ENCODE measurements around the gene RAVER2. TPM values are rescaled to one million over a fixed set of nuclear protein-coding genes. Genes with fewer than 3 reads are reported as not detected.

The RAVER2 gene
- total and polyA plus RNA-seq, 10 of the 15 experiments (the other 5 are each of a cell fraction or from before 2014, with no cell fraction given) = 0.09 to 0.59 (median 0.41) TPM; not detected in 2

DNA sequence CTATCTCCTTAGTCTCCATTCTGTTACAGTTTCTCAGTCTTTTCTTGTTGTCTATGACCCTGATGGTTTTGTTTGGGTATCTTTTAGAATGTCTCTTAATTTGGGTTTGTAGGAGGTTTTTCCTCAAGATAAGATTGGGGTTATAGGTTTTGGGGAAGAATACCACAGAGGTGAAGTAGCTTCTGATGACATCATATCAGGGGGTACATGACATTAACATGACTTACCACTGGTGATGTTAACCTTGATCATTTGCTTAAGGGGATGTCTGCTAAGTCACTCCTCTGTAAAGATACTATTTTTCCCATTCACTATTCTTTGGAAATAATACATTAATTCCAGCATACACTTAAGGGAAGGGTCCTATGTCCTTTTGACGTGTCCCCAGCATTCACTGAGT is 11.9 kb downstream of the RAVER2 start:
- no peaks in the 10 kb centered on the region for H3K9me3 ChIP-seq (replicated peaks; ENCODE audit: control insufficient read depth, insufficient read depth, low read length)
- no peak for TF ChIP-seq CBX5 (IDR thresholded peaks at IDR 0.05; ENCODE audit: low read depth)
- no peak for TF ChIP-seq ZSCAN29 (IDR thresholded peaks at IDR 0.05)
- no peak for TF ChIP-seq RFX5 (IDR thresholded peaks at IDR 0.05; ENCODE audit: low read depth, low read length)
- no peak for TF ChIP-seq DPF2 (IDR thresholded peaks at IDR 0.05)
- no peak overlapping the region for H3K27ac ChIP-seq (ENCODE audit: control insufficient read depth, insufficient read depth)
- ChIA-PET POLR2A (no interaction called here), CTCF (no interaction called here), SMC1A (ENCODE audit: uncharacterized antibody, unreplicated experiment) (no interaction called here), RAD21 (ENCODE audit: unreplicated experiment) (no interaction called here)
- H2AFZ ChIP-seq (ENCODE audit: control insufficient read depth, low read depth, low read length) = no peak overlapping the region
- ATAC-seq = no peak
- no peaks in the 10 kb centered on the region for H3K4me1 ChIP-seq (ENCODE audit: control insufficient read depth, insufficient read depth, low read length)
- no peaks in the 10 kb centered on the region for H3K79me2 ChIP-seq (ENCODE audit: control insufficient read depth, insufficient read depth, low read length)
- no peak for FAIRE-seq
- no peaks in the 10 kb centered on the region for H4K20me1 ChIP-seq (ENCODE audit: control insufficient read depth, insufficient read depth)
- no peaks in the 10 kb centered on the region for H3K27me3 ChIP-seq (replicated peaks in 1 of 2; ENCODE audit: control insufficient read depth in 2 of 2, insufficient read depth in 2 of 2, low read length in 1 of 2)
- BruUV-seq (replicated peaks) = no TSS peak
- no peak overlapping the region for H3K9ac ChIP-seq (ENCODE audit: control insufficient read depth, insufficient read depth, low read length)
- in situ Hi-C loops (cut with MboI) (no loop called here), intact Hi-C loops (cut with micrococcal nuclease; ENCODE audit: unreplicated experiment) (no loop called here)
- H3K36me3 ChIP-seq (ENCODE audit: control insufficient read depth in 2 of 2, insufficient read depth in 2 of 2, low read length in 1 of 2) = no peaks in the 10 kb centered on the region
- H3K4me2 ChIP-seq (ENCODE audit: control insufficient read depth, insufficient read depth) = no peak overlapping the region
- H3K4me3 ChIP-seq = no peak overlapping the region
- WGBS (ENCODE audit: insufficient coverage, insufficient replicate concordance, low lambda C conversion rate, missing lambda C conversion rate) = 0% methylated on average over 1 of the region's 1 CpG
- no peak for DNase-seq (ENCODE audit: low read depth, low spot score)

DNA sequence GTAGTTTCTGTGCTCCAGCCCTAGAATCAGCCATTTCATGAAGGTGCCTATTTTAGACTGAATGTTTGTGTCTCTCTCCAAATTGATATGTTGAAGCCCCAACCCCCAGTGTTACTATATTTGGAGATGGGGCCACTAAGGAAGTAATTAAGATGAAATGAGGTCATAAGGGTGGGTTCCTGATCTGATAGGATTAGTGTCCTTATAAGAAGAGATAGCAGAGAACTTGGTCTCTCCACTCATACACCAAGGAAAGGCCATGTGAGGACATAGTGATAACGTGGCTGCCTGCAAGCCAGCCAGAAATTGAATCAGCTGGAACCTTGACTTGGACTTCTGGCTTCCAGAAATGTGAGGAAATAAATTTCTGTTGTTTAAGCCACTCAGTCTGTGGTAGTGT is 12.3 kb downstream of the RAVER2 start:
- Histone ChIP-seq H4K20me1 (ENCODE audit: control insufficient read depth, insufficient read depth) (no peaks in the 10 kb centered on the region), H3K9me3 (replicated peaks; ENCODE audit: control insufficient read depth, insufficient read depth, low read length) (no peaks in the 10 kb centered on the region), H3K36me3 (ENCODE audit: control insufficient read depth in 2 of 2, insufficient read depth in 2 of 2, low read length in 1 of 2) (no peaks in the 10 kb centered on the region), H3K27ac (ENCODE audit: control insufficient read depth, insufficient read depth) (no peak overlapping the region), H3K4me1 (ENCODE audit: control insufficient read depth, insufficient read depth, low read length) (no peaks in the 10 kb centered on the region), H3K4me3 (no peak overlapping the region), H3K27me3 (replicated peaks in 1 of 2; ENCODE audit: control insufficient read depth in 2 of 2, insufficient read depth in 2 of 2, low read length in 1 of 2) (no peaks in the 10 kb centered on the region), H3K9ac (ENCODE audit: control insufficient read depth, insufficient read depth, low read length) (no peak overlapping the region), H3K79me2 (ENCODE audit: control insufficient read depth, insufficient read depth, low read length) (no peaks in the 10 kb centered on the region), H3K4me2 (ENCODE audit: control insufficient read depth, insufficient read depth) (no peak overlapping the region), H2AFZ (ENCODE audit: control insufficient read depth, low read depth, low read length) (no peak overlapping the region)
- CTCF ChIA-PET = no interaction called here
- BruUV-seq (replicated peaks) = no TSS peak
- SMC1A ChIA-PET (ENCODE audit: uncharacterized antibody, unreplicated experiment) = no interaction called here
- in situ Hi-C loops (cut with MboI) = no loop called here
- RAD21 ChIA-PET (ENCODE audit: unreplicated experiment) = no interaction called here
- intact Hi-C loops (cut with micrococcal nuclease; ENCODE audit: unreplicated experiment) = no loop called here
- ATAC-seq (no peak), FAIRE-seq (no peak), DNase-seq (ENCODE audit: low read depth, low spot score) (no peak)
- WGBS (ENCODE audit: insufficient coverage, insufficient replicate concordance, low lambda C conversion rate, missing lambda C conversion rate) = 0% methylated on average over 1 of the region's 1 CpG
- POLR2A ChIA-PET = interaction anchor here (0.6 kb wide), 1 partner anchor 692 kb away, joined by 10 read pairs; no protein-coding TSS in a partner anchor
- TF ChIP-seq, protein P1, sequence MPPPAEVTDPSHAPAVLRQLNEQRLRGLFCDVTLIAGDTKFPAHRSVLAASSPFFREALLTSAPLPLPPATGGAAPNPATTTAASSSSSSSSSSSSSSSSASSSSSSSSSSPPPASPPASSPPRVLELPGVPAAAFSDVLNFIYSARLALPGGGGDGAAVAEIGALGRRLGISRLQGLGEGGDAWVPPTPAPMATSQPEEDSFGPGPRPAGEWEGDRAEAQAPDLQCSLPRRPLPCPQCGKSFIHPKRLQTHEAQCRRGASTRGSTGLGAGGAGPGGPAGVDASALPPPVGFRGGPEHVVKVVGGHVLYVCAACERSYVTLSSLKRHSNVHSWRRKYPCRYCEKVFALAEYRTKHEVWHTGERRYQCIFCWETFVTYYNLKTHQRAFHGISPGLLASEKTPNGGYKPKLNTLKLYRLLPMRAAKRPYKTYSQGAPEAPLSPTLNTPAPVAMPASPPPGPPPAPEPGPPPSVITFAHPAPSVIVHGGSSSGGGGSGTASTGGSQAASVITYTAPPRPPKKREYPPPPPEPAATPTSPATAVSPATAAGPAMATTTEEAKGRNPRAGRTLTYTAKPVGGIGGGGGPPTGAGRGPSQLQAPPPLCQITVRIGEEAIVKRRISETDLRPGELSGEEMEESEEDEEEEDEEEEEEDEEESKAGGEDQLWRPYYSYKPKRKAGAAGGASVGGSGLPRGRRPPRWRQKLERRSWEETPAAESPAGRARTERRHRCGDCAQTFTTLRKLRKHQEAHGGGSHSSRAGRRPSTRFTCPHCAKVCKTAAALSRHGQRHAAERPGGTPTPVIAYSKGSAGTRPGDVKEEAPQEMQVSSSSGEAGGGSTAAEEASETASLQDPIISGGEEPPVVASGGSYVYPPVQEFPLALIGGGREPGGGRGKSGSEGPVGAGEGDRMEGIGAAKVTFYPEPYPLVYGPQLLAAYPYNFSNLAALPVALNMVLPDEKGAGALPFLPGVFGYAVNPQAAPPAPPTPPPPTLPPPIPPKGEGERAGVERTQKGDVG (CRISPR knock-in tag; IDR thresholded peaks at IDR 0.05) = no peak
- no peak for TF ChIP-seq MYB (IDR thresholded peaks at IDR 0.05; ENCODE audit: borderline replicate concordance, low read depth, low read length)
- TF ChIP-seq, protein P2, sequence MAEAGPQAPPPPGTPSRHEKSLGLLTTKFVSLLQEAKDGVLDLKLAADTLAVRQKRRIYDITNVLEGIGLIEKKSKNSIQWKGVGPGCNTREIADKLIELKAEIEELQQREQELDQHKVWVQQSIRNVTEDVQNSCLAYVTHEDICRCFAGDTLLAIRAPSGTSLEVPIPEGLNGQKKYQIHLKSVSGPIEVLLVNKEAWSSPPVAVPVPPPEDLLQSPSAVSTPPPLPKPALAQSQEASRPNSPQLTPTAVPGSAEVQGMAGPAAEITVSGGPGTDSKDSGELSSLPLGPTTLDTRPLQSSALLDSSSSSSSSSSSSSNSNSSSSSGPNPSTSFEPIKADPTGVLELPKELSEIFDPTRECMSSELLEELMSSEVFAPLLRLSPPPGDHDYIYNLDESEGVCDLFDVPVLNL (IDR thresholded peaks at IDR 0.05; ENCODE audit: low read depth, low read length) = no peak
- TF ChIP-seq PML (IDR thresholded peaks at IDR 0.05; ENCODE audit: low read length) = no peak
- TF ChIP-seq, protein P3, sequence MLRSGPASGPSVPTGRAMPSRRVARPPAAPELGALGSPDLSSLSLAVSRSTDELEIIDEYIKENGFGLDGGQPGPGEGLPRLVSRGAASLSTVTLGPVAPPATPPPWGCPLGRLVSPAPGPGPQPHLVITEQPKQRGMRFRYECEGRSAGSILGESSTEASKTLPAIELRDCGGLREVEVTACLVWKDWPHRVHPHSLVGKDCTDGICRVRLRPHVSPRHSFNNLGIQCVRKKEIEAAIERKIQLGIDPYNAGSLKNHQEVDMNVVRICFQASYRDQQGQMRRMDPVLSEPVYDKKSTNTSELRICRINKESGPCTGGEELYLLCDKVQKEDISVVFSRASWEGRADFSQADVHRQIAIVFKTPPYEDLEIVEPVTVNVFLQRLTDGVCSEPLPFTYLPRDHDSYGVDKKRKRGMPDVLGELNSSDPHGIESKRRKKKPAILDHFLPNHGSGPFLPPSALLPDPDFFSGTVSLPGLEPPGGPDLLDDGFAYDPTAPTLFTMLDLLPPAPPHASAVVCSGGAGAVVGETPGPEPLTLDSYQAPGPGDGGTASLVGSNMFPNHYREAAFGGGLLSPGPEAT (IDR thresholded peaks at IDR 0.05; ENCODE audit: low read depth) = no peak
- TF ChIP-seq NRF1 (conservative IDR thresholded peaks at IDR 0.05; ENCODE audit: low read depth, low read length) = no peak
- no peak for TF ChIP-seq NFYB (IDR thresholded peaks at IDR 0.05; ENCODE audit: insufficient read depth, low read depth, low read length)

Measured in GM12878 (cell line).